ENCODE data around the gene CYREN.

- TF ChIP-seq CTCF (IDR thresholded peaks at IDR 0.05; ENCODE audit: insufficient read depth, low read length, poor library complexity, severe bottlenecking) (no peak), EZH2phosphoT487 (conservative IDR thresholded peaks at IDR 0.05; ENCODE audit: low read length) (no peak)
Measured at GRCh38 chr7:135179321-135179925, 8.9 kb upstream of the CYREN start.
